ENCODE results near the gene UBE2C. TPM values are rescaled to one million over a fixed set of nuclear protein-coding genes. Genes with fewer than 3 reads are reported as not detected.
"Not testable (repeated sequence)": the region's sequence is repeated elsewhere in the genome, so short reads cannot be mapped to it uniquely, and the experiment has no call there.

Gene UBE2C
- total RNA-seq, 4 donors from 2014 or later = 0.83 to 2.7 (median 0.91) TPM; not detected in 1

GRCh38 chr20:45792317-45793118 lies 19.9 kb upstream of the UBE2C start:
- H3K27me3 ChIP-seq = no peaks in the 10 kb centered on the region
- intact Hi-C loops (cut with DNase I) = loop anchor here (10.0 kb wide), 1 partner anchor 142 kb away; the partner anchor contains the start of gene PCIF1
- H3K36me3 ChIP-seq = peaks cover 33 to 39% (median 34%) of the 10 kb centered on the region in 4 donors
- DNase-seq (ENCODE audit: extremely low spot score) = no peak
- 30% methylated on average over 18 of the region's 19 CpGs for WGBS
- peak overlapping the region; percentile 96 to 98 (median 98) for H3K4me3 ChIP-seq
- no peak for TF ChIP-seq POLR2A (IDR thresholded peaks at IDR 0.05; ENCODE audit: low read depth)
- TF ChIP-seq POLR2AphosphoS5 (IDR thresholded peaks at IDR 0.05) = no peak
- no peak for TF ChIP-seq EP300 (IDR thresholded peaks at IDR 0.05)
- TF ChIP-seq CTCF (IDR thresholded peaks at IDR 0.05) = no peak
- peaks cover 13 to 22% (median 21%) of the 10 kb centered on the region in 4 donors for H3K4me1 ChIP-seq
- peak overlapping the region; percentile 93 to 96 (median 94) for H3K27ac ChIP-seq (replicated peaks in 1 of 4)
- H3K9me3 ChIP-seq = no peaks in the 10 kb centered on the region

- H3K36me3 ChIP-seq = peaks cover 34 to 47% (median 43%) of the 10 kb centered on the region in 4 donors
These were observed 15.9 kb upstream of the UBE2C start for GRCh38 chr20:45796337-45797065.

GRCh38 chr20:45797510-45797909 lies 14.9 kb upstream of the UBE2C start:
- not testable (repeated sequence) for H3K27ac ChIP-seq (replicated peaks in 1 of 4); H3K4me3 ChIP-seq; DNase-seq (ENCODE audit: extremely low spot score); H3K9me3 ChIP-seq; H3K27me3 ChIP-seq
- H3K4me1 ChIP-seq = peaks cover 9 to 23% (median 20%) of the 10 kb centered on the region in 4 donors
- no CpG with 5 or more reads among the region's 1 CpG for WGBS
- peaks cover 43 to 57% (median 53%) of the 10 kb centered on the region in 4 donors for H3K36me3 ChIP-seq
- intact Hi-C loops (cut with DNase I) = loop anchor here (10.0 kb wide), 1 partner anchor 137 kb away; the partner anchor contains the start of gene PCIF1

More at GRCh38 chr20:45796337-45797065, 15.9 kb upstream of the UBE2C start:
- no peak for DNase-seq (ENCODE audit: extremely low spot score)
- Histone ChIP-seq H3K27me3 (no peaks in the 10 kb centered on the region), H3K4me1 (peaks cover 13 to 28% (median 25%) of the 10 kb centered on the region in 4 donors), H3K9me3 (no peaks in the 10 kb centered on the region), H3K4me3 (no peak overlapping the region), H3K27ac (replicated peaks in 1 of 4) (no peak overlapping the region)
- TF ChIP-seq POLR2A (IDR thresholded peaks at IDR 0.05; ENCODE audit: low read depth) = no peak
- TF ChIP-seq POLR2AphosphoS5 (IDR thresholded peaks at IDR 0.05) = no peak
- TF ChIP-seq EP300 (IDR thresholded peaks at IDR 0.05) = no peak
- TF ChIP-seq CTCF (IDR thresholded peaks at IDR 0.05) = no peak
- intact Hi-C loops (cut with DNase I) = loop anchor here (10.0 kb wide), 1 partner anchor 138 kb away; the partner anchor contains the start of gene PCIF1
- WGBS = 95% methylated on average over 11 of the region's 11 CpGs

GRCh38 chr20:45797955-45798354 lies 14.5 kb upstream of the UBE2C start:
- Histone ChIP-seq H3K4me1 (peaks cover 5 to 19% (median 16%) of the 10 kb centered on the region in 4 donors), H3K36me3 (peaks cover 47 to 62% (median 58%) of the 10 kb centered on the region in 4 donors)
- WGBS = 89% methylated on average over 3 of the region's 3 CpGs
- intact Hi-C loops (cut with DNase I) = loop anchor here (10.0 kb wide), 1 partner anchor 137 kb away; the partner anchor contains the start of gene PCIF1
- not testable (repeated sequence) for H3K9me3 ChIP-seq; DNase-seq (ENCODE audit: extremely low spot score); H3K27ac ChIP-seq (replicated peaks in 1 of 4); H3K27me3 ChIP-seq; H3K4me3 ChIP-seq

GRCh38 chr20:45798935-45799642 lies 13.4 kb upstream of the UBE2C start:
- H3K4me1 ChIP-seq = peaks cover 0 to 12% (median 9%) of the 10 kb centered on the region in 4 donors
- no peaks in the 10 kb centered on the region for H3K9me3 ChIP-seq
- H3K4me3 ChIP-seq = no peak overlapping the region
- no peak for DNase-seq (ENCODE audit: extremely low spot score)
- TF ChIP-seq CTCF (IDR thresholded peaks at IDR 0.05) (peak; percentile 65 to 76 (median 69)), POLR2AphosphoS5 (IDR thresholded peaks at IDR 0.05) (no peak)
- 27% methylated on average over 4 of the region's 4 CpGs for WGBS
- peaks cover 53 to 65% (median 64%) of the 10 kb centered on the region in 4 donors for H3K36me3 ChIP-seq
- peak overlapping the region in 3 of 4 donors; percentile 9 to 30 (median 12) for H3K27ac ChIP-seq (replicated peaks in 1 of 4)
- intact Hi-C loops (cut with DNase I) = loop anchor here (10.0 kb wide), 1 partner anchor 136 kb away; the partner anchor contains the start of gene PCIF1
- no peaks in the 10 kb centered on the region for H3K27me3 ChIP-seq

Measured in esophagus muscularis mucosa (tissue), 4 donors.